Smooth muscle cell (in vitro differentiated cells): ENCODE results near the gene KTI12. TPM values are rescaled to one million over a fixed set of nuclear protein-coding genes. Genes with fewer than 3 reads are reported as not detected.
A peak's percentile ranks its signal among the peaks of the same experiment; 100 is the strongest.

ENCODE experiments used
- DNase-seq: peaks from one replicate; lab custom pipeline; 2025; ENCODE audit not compliant: unreplicated experiment; lab: John Stamatoyannopoulos, UW
- H2AFZ ChIP-seq: fragments of 200-600 bp; sonication (generic); 2 replicates; pipeline ENCODE4 v1.6.0; 2016; ENCODE audit warnings: antibody characterized with exemption, low read depth, mild to moderate bottlenecking
- H3F3A ChIP-seq: fragments of 200-600 bp; sonication (generic); 2 replicates; pipeline ENCODE4 v1.6.0; 2017; ENCODE audit warnings: antibody characterized with exemption, low read depth
- H3K27ac ChIP-seq: fragments of 200-600 bp; sonication (generic); 2 replicates; pipeline ENCODE4 v1.5.1; 2016; ENCODE audit warnings: low read depth, mild to moderate bottlenecking
- H3K27me3 ChIP-seq: fragments of 200-600 bp; sonication (generic); 2 replicates; pipeline ENCODE4 v1.6.1; 2016; ENCODE audit warnings: low read depth, mild to moderate bottlenecking
- H3K36me3 ChIP-seq: fragments of 200-600 bp; sonication (generic); 2 replicates; pipeline ENCODE4 v1.5.1; 2016; ENCODE audit warnings: low read depth
- H3K4me1 ChIP-seq: fragments of 200-600 bp; sonication (generic); 2 replicates; pipeline ENCODE4 v1.5.1; 2016; ENCODE audit warnings: low read depth
- H3K4me2 ChIP-seq: fragments of 200-600 bp; sonication (generic); 2 replicates; pipeline ENCODE4 v1.6.0; 2016; ENCODE audit warnings: mild to moderate bottlenecking
- H3K4me3 ChIP-seq: fragments of 200-600 bp; sonication (generic); 2 replicates; pipeline ENCODE4 v1.5.1; 2016; ENCODE audit warnings: mild to moderate bottlenecking
- H3K79me2 ChIP-seq: fragments of 200-600 bp; sonication (generic); 2 replicates; pipeline ENCODE4 v1.6.0; 2016; ENCODE audit warnings: low read depth, mild to moderate bottlenecking
- H3K9ac ChIP-seq: fragments of 200-600 bp; sonication (generic); 2 replicates; pipeline ENCODE4 v1.6.0; 2016; ENCODE audit warnings: low read depth
- H3K9me3 ChIP-seq: fragments of 200-600 bp; sonication (generic); replicated peaks from 2 replicates; pipeline ENCODE4 v1.5.1; 2016; ENCODE audit warnings: low read depth
- H4K20me1 ChIP-seq: fragments of 200-600 bp; sonication (generic); 2 replicates; pipeline ENCODE4 v1.6.0; 2016; ENCODE audit warnings: low read depth
- WGBS: methylation state at CpG from one replicate; pipeline ENCODE4 v1.1.7; 2016; ENCODE audit warnings: low lambda C conversion rate; 5-methylcytosine and 5-hydroxymethylcytosine counted together
- polyA plus RNA-seq: library from polyadenylated mRNA; unstranded; fragments of >200 nt; fragmentation: Nextera tagmentation; extraction: Ambion mirVana; gene quantifications from 2 replicates; pipeline ENCODE4 v1.2.1, GENCODE V29; 2016
- total RNA-seq: library from RNA; depleted of rRNA; stranded (reverse); fragments of >200 nt; gene quantifications from 2 replicates; pipeline ENCODE4 v1.2.3, GENCODE V29; 2014
- TF ChIP-seq, protein P1 (sequence below): fragments of 200-600 bp; sonication (generic); IDR thresholded peaks from 2 replicates; pipeline ENCODE4 v1.5.1; 2017; ENCODE audit warnings: borderline replicate concordance, mild to moderate bottlenecking, antibody characterized with exemption; ENCODE audit not compliant: insufficient read depth, poor library complexity, severe bottlenecking

KTI12 gene
- total and polyA plus RNA-seq, 2 experiments from 2014 or later, result 8.1 to 11.6 TPM

DNA sequence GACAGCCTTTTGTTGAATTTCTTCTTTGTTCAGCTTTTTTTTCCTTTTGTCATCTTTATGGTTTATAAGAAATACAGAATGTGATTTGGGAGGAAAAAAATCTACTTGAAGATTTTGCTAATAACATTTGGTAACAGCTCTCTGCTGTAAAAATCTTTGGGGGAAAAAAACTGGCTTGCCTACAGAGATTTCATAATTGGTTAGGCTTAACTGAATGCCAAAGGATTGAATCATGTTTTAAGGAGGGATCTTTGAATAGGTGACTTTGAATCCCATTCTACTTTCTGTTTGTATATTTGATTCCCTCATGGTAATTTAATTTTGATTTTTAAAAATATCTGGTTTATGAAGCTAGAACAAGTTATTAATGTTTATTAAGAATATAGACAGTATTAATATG lies 25.7 kb upstream of the KTI12 start:
- peak overlapping the region; percentile 40 for H3K4me2 ChIP-seq
- H3K36me3 ChIP-seq, result peaks cover 4% of the 10 kb centered on the region
- no peaks in the 10 kb centered on the region for H3K27me3 ChIP-seq
- TF ChIP-seq, protein P1, sequence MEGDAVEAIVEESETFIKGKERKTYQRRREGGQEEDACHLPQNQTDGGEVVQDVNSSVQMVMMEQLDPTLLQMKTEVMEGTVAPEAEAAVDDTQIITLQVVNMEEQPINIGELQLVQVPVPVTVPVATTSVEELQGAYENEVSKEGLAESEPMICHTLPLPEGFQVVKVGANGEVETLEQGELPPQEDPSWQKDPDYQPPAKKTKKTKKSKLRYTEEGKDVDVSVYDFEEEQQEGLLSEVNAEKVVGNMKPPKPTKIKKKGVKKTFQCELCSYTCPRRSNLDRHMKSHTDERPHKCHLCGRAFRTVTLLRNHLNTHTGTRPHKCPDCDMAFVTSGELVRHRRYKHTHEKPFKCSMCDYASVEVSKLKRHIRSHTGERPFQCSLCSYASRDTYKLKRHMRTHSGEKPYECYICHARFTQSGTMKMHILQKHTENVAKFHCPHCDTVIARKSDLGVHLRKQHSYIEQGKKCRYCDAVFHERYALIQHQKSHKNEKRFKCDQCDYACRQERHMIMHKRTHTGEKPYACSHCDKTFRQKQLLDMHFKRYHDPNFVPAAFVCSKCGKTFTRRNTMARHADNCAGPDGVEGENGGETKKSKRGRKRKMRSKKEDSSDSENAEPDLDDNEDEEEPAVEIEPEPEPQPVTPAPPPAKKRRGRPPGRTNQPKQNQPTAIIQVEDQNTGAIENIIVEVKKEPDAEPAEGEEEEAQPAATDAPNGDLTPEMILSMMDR, result no peak
- no peak for DNase-seq
- H3K79me2 ChIP-seq, result peaks cover 71% of the 10 kb centered on the region
- H3K4me3 ChIP-seq, result no peak overlapping the region
- peaks cover 50% of the 10 kb centered on the region for H4K20me1 ChIP-seq
- peaks cover 6% of the 10 kb centered on the region for H3F3A ChIP-seq
- H3K9ac ChIP-seq, result no peak overlapping the region
- no peak overlapping the region for H2AFZ ChIP-seq
- peak overlapping the region; percentile 48 for H3K27ac ChIP-seq
- H3K4me1 ChIP-seq, result peaks cover 24% of the 10 kb centered on the region
- no peaks in the 10 kb centered on the region for H3K9me3 ChIP-seq

DNA sequence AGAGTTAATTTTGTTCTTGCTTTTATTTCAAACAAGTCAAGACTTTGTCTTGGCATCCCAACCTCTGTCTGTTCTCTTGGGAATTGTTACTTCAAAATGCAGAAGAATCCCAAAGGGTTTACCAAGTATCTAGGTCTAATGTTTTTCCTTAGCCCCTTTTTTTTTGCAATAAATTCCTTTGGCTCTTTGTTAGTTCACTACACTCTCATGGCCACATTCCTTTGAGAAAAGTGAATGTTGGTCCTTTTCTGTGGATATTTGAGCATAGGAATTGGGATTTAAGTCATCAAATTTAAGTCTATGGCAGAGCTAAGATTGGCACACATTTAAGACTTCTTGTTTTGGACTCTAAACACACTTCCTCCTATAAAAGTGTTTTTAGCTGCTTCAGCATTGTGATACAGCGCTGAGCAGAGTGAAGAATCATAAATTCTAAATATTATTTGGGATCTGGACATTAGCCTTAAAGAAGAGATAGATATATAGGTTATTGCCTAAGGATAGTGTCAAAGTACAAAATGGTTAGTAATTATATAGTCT lies 24.3 kb upstream of the KTI12 start:
- WGBS, result 97% methylated on average over 1 of the region's 1 CpG
- Histone ChIP-seq H3K4me3 (peak overlapping the region; percentile 89), H4K20me1 (peaks cover 38% of the 10 kb centered on the region), H3K4me2 (peak overlapping the region; percentile 88), H3K27me3 (no peaks in the 10 kb centered on the region), H3K4me1 (peaks cover 30% of the 10 kb centered on the region), H2AFZ (no peak overlapping the region), H3K27ac (peak overlapping the region; percentile 73), H3F3A (peaks cover 6% of the 10 kb centered on the region), H3K9me3 (no peaks in the 10 kb centered on the region), H3K79me2 (peaks cover 71% of the 10 kb centered on the region), H3K36me3 (no peaks in the 10 kb centered on the region), H3K9ac (no peak overlapping the region)
- TF ChIP-seq, protein P1, result no peak
- no peak for DNase-seq

DNA sequence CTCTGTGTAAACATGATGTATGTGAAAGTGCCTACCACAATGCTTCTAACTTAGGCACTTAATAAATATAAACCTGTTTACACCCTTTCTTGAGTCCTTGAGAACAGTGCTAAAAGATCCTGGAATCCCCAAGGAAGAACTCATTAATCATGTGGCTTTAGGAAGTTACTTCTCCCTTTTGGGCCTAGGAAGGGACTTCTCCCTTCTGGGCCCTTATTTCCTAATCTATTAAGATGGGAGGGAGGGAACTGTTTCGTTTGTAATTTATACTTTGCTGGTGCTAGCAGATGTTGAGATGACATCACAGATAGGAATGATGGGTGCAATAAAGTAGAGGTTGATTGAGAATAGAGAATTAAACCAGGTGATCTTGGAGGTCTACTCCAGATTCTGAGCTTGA lies 23.6 kb upstream of the KTI12 start:
- Histone ChIP-seq H3K9ac (peak overlapping the region; percentile 86), H3K79me2 (peaks cover 76% of the 10 kb centered on the region), H3K27ac (peak overlapping the region; percentile 73), H3K36me3 (no peaks in the 10 kb centered on the region), H3F3A (peaks cover 6% of the 10 kb centered on the region), H2AFZ (no peak overlapping the region), H3K27me3 (no peaks in the 10 kb centered on the region), H3K4me3 (peak overlapping the region; percentile 89), H3K9me3 (no peaks in the 10 kb centered on the region), H3K4me2 (peak overlapping the region; percentile 88), H4K20me1 (peaks cover 37% of the 10 kb centered on the region), H3K4me1 (peaks cover 30% of the 10 kb centered on the region)
- TF ChIP-seq, protein P1, result no peak
- DNase-seq, result no peak
- 44% methylated on average over 1 of the region's 1 CpG for WGBS

DNA sequence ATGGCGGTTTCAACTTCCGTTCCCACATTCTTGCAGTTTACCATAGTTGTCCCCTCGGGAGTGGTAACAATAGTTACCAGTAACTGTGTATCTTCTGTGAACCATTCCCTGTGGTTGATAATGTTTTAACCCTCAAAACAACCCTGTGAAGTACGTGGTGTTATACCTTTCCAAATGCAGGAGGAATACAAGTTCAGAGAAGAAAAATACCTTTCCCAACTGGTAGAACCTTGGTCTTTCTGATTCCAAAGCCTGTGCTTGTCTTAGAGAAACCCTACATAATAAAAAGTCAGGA lies 23.3 kb upstream of the KTI12 start:
- peak overlapping the region; percentile 88 for H3K4me2 ChIP-seq
- H3K36me3 ChIP-seq, result no peaks in the 10 kb centered on the region
- H3K4me1 ChIP-seq, result peaks cover 30% of the 10 kb centered on the region
- peak overlapping the region; percentile 89 for H3K4me3 ChIP-seq
- TF ChIP-seq, protein P1, result no peak
- H3K9ac ChIP-seq, result peak overlapping the region; percentile 86
- H4K20me1 ChIP-seq, result peaks cover 37% of the 10 kb centered on the region
- H2AFZ ChIP-seq, result peak overlapping the region; percentile 57
- peaks cover 77% of the 10 kb centered on the region for H3K79me2 ChIP-seq
- H3K9me3 ChIP-seq, result no peaks in the 10 kb centered on the region
- peak overlapping the region; percentile 73 for H3K27ac ChIP-seq
- no peaks in the 10 kb centered on the region for H3K27me3 ChIP-seq
- 4% methylated on average over 4 of the region's 4 CpGs for WGBS
- no peak for DNase-seq
- peaks cover 6% of the 10 kb centered on the region for H3F3A ChIP-seq
